Body of pancreas (tissue), 4 donors: ENCODE measurements around the gene MRPS18A. TPM values are rescaled to one million over a fixed set of nuclear protein-coding genes. Genes with fewer than 3 reads are reported as not detected.
A peak's percentile ranks its signal among the peaks of the same experiment; 100 is the strongest.

Experiments used
- ATAC-seq: fragments of 150-250 bp; one replicate; pipeline ENCODE4 v1.9.1; 2016
- DNase-seq, 4 donors: peaks; one replicate each; pipeline ENCODE4 v3.0.0-alpha.2; 2019
- H3K27ac ChIP-seq, 4 donors: fragments of 200-600 bp; sonication (generic); 1 replicate in 3 of 4; 2 replicates in 1 of 4; pipeline versions ENCODE4 v1.5.1 to v1.6.1; 2016 to 2019; ENCODE audit warnings: mild to moderate bottlenecking in 1 of 4, mixed read lengths in 1 of 4, moderate library complexity in 1 of 4
- H3K27me3 ChIP-seq, 2 donors: fragments of 200-600 bp; sonication (generic); one replicate each; pipeline ENCODE4 v1.6.0; 2016; ENCODE audit warnings: mild to moderate bottlenecking in 1 of 2
- H3K36me3 ChIP-seq, 2 donors: fragments of 200-600 bp; sonication (generic); replicated peaks in 1 of 2; 2 replicates each; pipeline ENCODE4 v1.5.1; 2016; ENCODE audit warnings: low read depth in 2 of 2; ENCODE audit not compliant: insufficient read depth in 1 of 2
- H3K4me1 ChIP-seq: fragments of 200-600 bp; sonication (generic); one replicate; pipeline ENCODE4 v1.6.0; 2016
- H3K4me3 ChIP-seq, 2 donors: fragments of 200-600 bp; sonication (generic); 1 replicate in 1 of 2; 2 replicates in 1 of 2; pipeline ENCODE4 v1.5.1; 2016 to 2019
- H3K9me3 ChIP-seq, 3 donors: fragments of 200-600 bp; sonication (generic); 1 replicate in 2 of 3; 2 replicates in 1 of 3; pipeline ENCODE4 v1.5.1; 2016
- CTCF ChIP-seq, 7 experiments: fragments of 450-650 bp in 4 of 7; fragments of 200-600 bp in 3 of 7; sonication (generic) in 3 of 7; IDR thresholded peaks; one replicate each; pipeline ENCODE4 v1.5.1; 2016 to 2019; ENCODE audit warnings: antibody characterized with exemption in 7 of 7
- POLR2A ChIP-seq, 3 donors: fragments of 450-650 bp; IDR thresholded peaks; one replicate each; pipeline ENCODE4 v1.6.1; 2016; ENCODE audit warnings: antibody characterized with exemption in 3 of 3, mild to moderate bottlenecking in 2 of 3
- WGBS, 2 donors: methylation state at CpG; one replicate each; pipeline ENCODE4 v1.1.5; 2017; 5-methylcytosine and 5-hydroxymethylcytosine counted together
- intact Hi-C: fragments of 100-400 bp; cut with DNase I; formaldehyde crosslinking; loops from one replicate; pipeline ENCODE4 v1.15.1; 2023
- total RNA-seq, 2 donors: library from RNA; depleted of rRNA; stranded (reverse); fragments of >200 nt; gene quantifications; one replicate each; pipeline ENCODE4 v1.1.0, GENCODE V29; 2016

The MRPS18A gene
- total RNA-seq, 2 donors from 2014 or later, result 16.9 to 36.3 TPM

GRCh38 chr6:43718387-43719105, 31.0 kb upstream of the MRPS18A start:
- Histone ChIP-seq H3K4me1 (no peaks in the 10 kb centered on the region), H3K27ac (no peak overlapping the region), H3K4me3 (no peak overlapping the region), H3K36me3 (no peaks in the 10 kb centered on the region), H3K9me3 (no peaks in the 10 kb centered on the region), H3K27me3 (no peaks in the 10 kb centered on the region)
- intact Hi-C loops, result no loop called here
- TF ChIP-seq POLR2A (IDR thresholded peaks at IDR 0.05) (no peak), CTCF (IDR thresholded peaks at IDR 0.05) (no peak)
- ATAC-seq (peak; percentile 9), DNase-seq (no peak)
- WGBS, 2 donors, result 74 to 85% methylated on average over 6 to 13 of the region's 13 CpGs

GRCh38 chr6:43717822-43718221, 30.2 kb upstream of the MRPS18A start:
- H3K27ac ChIP-seq, result no peak overlapping the region
- ATAC-seq (peak; percentile 20), DNase-seq (peak in 1 of 4 donors; percentile 24)
- H3K27me3 ChIP-seq, result no peaks in the 10 kb centered on the region
- no peaks in the 10 kb centered on the region for H3K4me1 ChIP-seq
- WGBS, 2 donors, result 64 to 73% methylated on average over 12 of the region's 12 CpGs
- no peak overlapping the region for H3K4me3 ChIP-seq
- TF ChIP-seq CTCF (IDR thresholded peaks at IDR 0.05) (no peak), POLR2A (IDR thresholded peaks at IDR 0.05) (no peak)
- intact Hi-C loops, result no loop called here
- no peaks in the 10 kb centered on the region for H3K36me3 ChIP-seq
- no peaks in the 10 kb centered on the region for H3K9me3 ChIP-seq

GRCh38 chr6:43717389-43717788, 29.8 kb upstream of the MRPS18A start:
- no peaks in the 10 kb centered on the region for H3K4me1 ChIP-seq
- no peaks in the 10 kb centered on the region for H3K27me3 ChIP-seq
- H3K27ac ChIP-seq, result no peak overlapping the region
- no peaks in the 10 kb centered on the region for H3K36me3 ChIP-seq
- no peak for TF ChIP-seq CTCF (IDR thresholded peaks at IDR 0.05)
- TF ChIP-seq POLR2A (IDR thresholded peaks at IDR 0.05), result no peak
- ATAC-seq (no peak), DNase-seq (no peak)
- no peak overlapping the region for H3K4me3 ChIP-seq
- WGBS, 2 donors, result 60 to 72% methylated on average over 8 of the region's 8 CpGs
- intact Hi-C loops, result no loop called here
- no peaks in the 10 kb centered on the region for H3K9me3 ChIP-seq

GRCh38 chr6:43716099-43716498, 28.5 kb upstream of the MRPS18A start:
- Histone ChIP-seq H3K27me3 (no peaks in the 10 kb centered on the region), H3K27ac (no peak overlapping the region), H3K9me3 (no peaks in the 10 kb centered on the region), H3K4me3 (no peak overlapping the region), H3K4me1 (no peaks in the 10 kb centered on the region), H3K36me3 (no peaks in the 10 kb centered on the region)
- TF ChIP-seq POLR2A (IDR thresholded peaks at IDR 0.05) (no peak), CTCF (IDR thresholded peaks at IDR 0.05) (no peak)
- ATAC-seq, result no peak
- DNase-seq, result no peak
- WGBS, 2 donors, result 52 to 77% methylated on average over 6 to 9 of the region's 9 CpGs
- intact Hi-C loops, result no loop called here
